Upper lobe of left lung (tissue), 4 donors: Measurements from ENCODE around the gene RAMP3.

Source experiments
- POLR2A ChIP-seq, 4 donors: fragments of 450-650 bp; IDR thresholded peaks; one replicate each; pipeline ENCODE4 v1.5.1; 2016 to 2017; ENCODE audit warnings: antibody characterized with exemption in 4 of 4, mild to moderate bottlenecking in 2 of 4
- POLR2AphosphoS5 ChIP-seq, 2 donors: sonication (generic); formaldehyde crosslinking; IDR thresholded peaks; one replicate each; pipeline ENCODE4 v1.5.1; 2017; ENCODE audit warnings: antibody characterized with exemption in 2 of 2

DNA sequence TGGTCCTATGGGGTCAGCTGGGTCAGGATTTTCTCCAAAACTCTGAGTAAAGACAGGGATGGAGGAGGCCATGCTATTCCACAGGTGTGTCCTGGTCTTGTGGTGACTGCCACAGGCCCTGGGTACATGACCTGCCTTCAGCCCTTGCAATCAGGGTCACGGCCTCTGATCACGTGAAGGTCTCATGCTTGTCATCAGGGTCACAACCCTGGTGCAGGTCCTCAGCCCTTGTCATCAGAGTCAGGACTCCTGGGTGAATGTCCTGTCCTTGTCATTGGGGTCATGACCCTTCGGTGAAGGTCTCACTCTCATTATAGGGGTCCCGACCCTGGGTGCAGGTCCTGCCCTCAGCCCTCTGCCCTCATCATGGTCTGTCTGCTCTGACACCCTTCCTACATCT lies 24.2 kb upstream of the RAMP3 start:
- no peak for TF ChIP-seq POLR2A (IDR thresholded peaks at IDR 0.05)
- no peak for TF ChIP-seq POLR2AphosphoS5 (IDR thresholded peaks at IDR 0.05)
